SH-SY5Y (cell line): ENCODE measurements around the gene PDXK.

Experiments
- GATA2 ChIP-seq: IDR thresholded peaks from 2 replicates; pipeline ENCODE4 v1.6.1; 2011; ENCODE audit warnings: mild to moderate bottlenecking, low read depth, low read length
- GATA3 ChIP-seq: IDR thresholded peaks from 2 replicates; pipeline ENCODE4 v1.6.1; 2011; ENCODE audit warnings: low read depth, mild to moderate bottlenecking, low read length, moderate library complexity

- no peak for TF ChIP-seq GATA2
- no peak for TF ChIP-seq GATA3
These were observed 15.7 kb upstream of the PDXK start for GRCh38 chr21:43703035-43703880.
